Activated T-helper 2 cell treated with anti-CD3 and anti-CD28 coated beads, Interferon-gamma antibody, Interleukin-2, Interleukin-4, amounts not matched to agents 10 μg/mL and 5 μg/mL and 100 μg/mL, durations not matched to agents 14 hours and 24 hours and 36 hours (primary cell): ENCODE measurements around the gene DAPK1. TPM values are rescaled to one million over a fixed set of nuclear protein-coding genes. Genes with fewer than 3 reads are reported as not detected.

Source experiments
- DNase-seq: peaks from one replicate; pipeline ENCODE4 v3.0.0; 2021; ENCODE audit warnings: low spot score
- H3K27ac Mint-ChIP-seq: one replicate; pipeline ENCODE4 v1.8.0; 2021; ENCODE audit warnings: mixed read lengths
- H3K27me3 Mint-ChIP-seq: one replicate; pipeline ENCODE4 v1.8.0; 2021; ENCODE audit warnings: low read depth, mixed read lengths
- H3K36me3 Mint-ChIP-seq: one replicate; pipeline ENCODE4 v1.8.0; 2021; ENCODE audit warnings: low read depth, mixed read lengths
- H3K4me1 Mint-ChIP-seq: one replicate; pipeline ENCODE4 v1.8.0; 2021; ENCODE audit warnings: low read depth, mixed read lengths
- H3K4me3 Mint-ChIP-seq: one replicate; pipeline ENCODE4 v1.8.0; 2021; ENCODE audit warnings: low read depth, mild to moderate bottlenecking, moderate library complexity, mixed read lengths
- H3K9me3 Mint-ChIP-seq: one replicate; pipeline ENCODE4 v1.8.0; 2021; ENCODE audit warnings: mixed read lengths
- intact Hi-C: fragments of 100-400 bp; cut with micrococcal nuclease; formaldehyde crosslinking; loops from one replicate; pipeline ENCODE4 v1.15.1; 2023
- total RNA-seq: library from RNA; stranded (reverse); gene quantifications from 2 replicates; pipeline ENCODE4 v1.2.3, GENCODE V29; 2022

DAPK1 gene
- total RNA-seq, 1 donor from 2014 or later: 39.1 TPM

GRCh38 chr9:87556821-87557220 is 59.2 kb downstream of the DAPK1 start:
- DNase-seq: no peak
- no peaks in the 10 kb centered on the region for H3K27me3 Mint-ChIP-seq
- peaks cover 3% of the 10 kb centered on the region for H3K4me1 Mint-ChIP-seq
- no peak overlapping the region for H3K27ac Mint-ChIP-seq
- no peak overlapping the region for H3K4me3 Mint-ChIP-seq
- intact Hi-C loops: no loop called here
- H3K9me3 Mint-ChIP-seq: no peaks in the 10 kb centered on the region
- H3K36me3 Mint-ChIP-seq: no peaks in the 10 kb centered on the region

DNA sequence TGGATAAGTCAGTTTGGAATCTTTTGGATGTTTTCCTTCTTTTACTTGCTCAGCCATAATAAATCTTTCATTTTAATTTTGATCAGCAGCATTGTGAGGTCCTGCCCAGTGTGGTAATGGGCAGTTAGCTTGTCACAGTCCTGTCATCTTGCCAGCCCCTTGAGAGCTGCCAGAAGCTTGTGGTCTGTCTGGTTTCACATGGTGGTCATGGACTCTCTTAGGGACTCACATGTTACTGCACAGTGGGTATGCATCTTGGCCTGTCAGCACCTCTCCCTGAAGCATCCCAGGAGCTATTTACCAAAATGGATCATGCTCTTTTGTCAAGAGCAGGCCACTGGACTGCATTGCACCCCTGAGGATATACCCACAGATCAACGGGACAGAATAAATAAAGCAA is 60.3 kb downstream of the DAPK1 start:
- Mint-ChIP-seq H3K27ac (no peak overlapping the region), H3K4me1 (peaks cover 3% of the 10 kb centered on the region), H3K9me3 (no peaks in the 10 kb centered on the region), H3K36me3 (no peaks in the 10 kb centered on the region), H3K4me3 (no peak overlapping the region), H3K27me3 (no peaks in the 10 kb centered on the region)
- intact Hi-C loops: no loop called here
- no peak for DNase-seq

- intact Hi-C loops: no loop called here
- H3K4me3 Mint-ChIP-seq: no peak overlapping the region
- H3K36me3 Mint-ChIP-seq: no peaks in the 10 kb centered on the region
- peaks cover 3% of the 10 kb centered on the region for H3K4me1 Mint-ChIP-seq
- H3K27me3 Mint-ChIP-seq: no peaks in the 10 kb centered on the region
- no peak overlapping the region for H3K27ac Mint-ChIP-seq
- H3K9me3 Mint-ChIP-seq: no peaks in the 10 kb centered on the region
- DNase-seq: no peak
Observed at GRCh38 chr9:87558606-87559190, 61.0 kb downstream of the DAPK1 start.

DNA sequence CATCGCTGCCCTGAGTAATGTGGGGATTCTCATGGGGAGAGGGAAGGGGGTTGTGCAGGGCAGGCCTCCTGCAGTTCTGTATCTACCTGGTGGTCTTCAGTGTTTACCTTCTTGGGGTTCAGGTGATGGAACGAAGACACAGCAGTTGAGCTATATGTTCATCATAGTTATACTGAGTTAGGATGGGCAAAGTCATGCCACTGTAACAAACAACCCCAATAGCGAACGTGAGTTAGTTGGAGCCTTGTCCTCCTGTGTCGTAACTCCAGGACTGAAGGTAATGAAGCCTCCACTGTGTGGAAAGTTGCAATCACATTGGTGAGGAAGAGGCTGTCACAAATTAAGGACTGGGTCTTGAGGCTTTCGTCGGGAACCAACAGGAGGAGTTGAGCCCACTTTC is 64.4 kb downstream of the DAPK1 start:
- H3K9me3 Mint-ChIP-seq: no peaks in the 10 kb centered on the region
- intact Hi-C loops: no loop called here

GRCh38 chr9:87562530-87563170 is 65.0 kb downstream of the DAPK1 start:
- no peak overlapping the region for H3K27ac Mint-ChIP-seq
- no peak for DNase-seq
- H3K4me1 Mint-ChIP-seq: peaks cover 3% of the 10 kb centered on the region
- H3K9me3 Mint-ChIP-seq: no peaks in the 10 kb centered on the region
- intact Hi-C loops: no loop called here
- no peaks in the 10 kb centered on the region for H3K27me3 Mint-ChIP-seq
- H3K36me3 Mint-ChIP-seq: no peaks in the 10 kb centered on the region
- H3K4me3 Mint-ChIP-seq: no peak overlapping the region

More for the DNA sequence above, 64.4 kb downstream of the DAPK1 start:
- Mint-ChIP-seq H3K36me3 (no peaks in the 10 kb centered on the region), H3K27ac (no peak overlapping the region), H3K4me1 (peaks cover 3% of the 10 kb centered on the region), H3K4me3 (no peak overlapping the region), H3K27me3 (no peaks in the 10 kb centered on the region)
- no peak for DNase-seq

DNA sequence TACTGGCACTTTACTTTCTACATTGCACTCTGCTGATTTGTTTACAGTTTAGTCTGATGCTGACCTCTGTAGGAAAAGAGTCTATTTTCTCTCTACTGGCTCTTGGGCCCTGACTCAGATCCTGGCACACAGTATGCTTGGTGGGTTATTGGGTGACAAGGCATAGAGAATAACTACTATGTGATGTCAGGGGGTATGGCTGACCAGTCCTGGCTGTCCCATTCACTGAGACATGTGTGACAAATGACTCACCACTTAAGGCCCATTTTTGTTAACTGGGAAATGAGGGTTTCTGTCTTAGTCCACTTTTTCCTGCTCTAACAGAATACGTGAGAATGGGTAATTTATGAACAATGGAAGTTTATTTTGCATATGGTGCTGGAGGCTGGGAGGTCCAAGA is 66.4 kb downstream of the DAPK1 start:
- Mint-ChIP-seq H3K36me3 (no peaks in the 10 kb centered on the region), H3K4me3 (no peak overlapping the region), H3K9me3 (no peaks in the 10 kb centered on the region), H3K4me1 (peaks cover 3% of the 10 kb centered on the region), H3K27ac (no peak overlapping the region), H3K27me3 (no peaks in the 10 kb centered on the region)
- intact Hi-C loops: no loop called here
- DNase-seq: no peak

- intact Hi-C loops: no loop called here
- no peak for DNase-seq
- H3K4me3 Mint-ChIP-seq: no peak overlapping the region
- no peaks in the 10 kb centered on the region for H3K9me3 Mint-ChIP-seq
- H3K4me1 Mint-ChIP-seq: peaks cover 3% of the 10 kb centered on the region
- no peaks in the 10 kb centered on the region for H3K36me3 Mint-ChIP-seq
- H3K27me3 Mint-ChIP-seq: no peaks in the 10 kb centered on the region
- no peak overlapping the region for H3K27ac Mint-ChIP-seq
Observed at GRCh38 chr9:87564791-87565241, 67.1 kb downstream of the DAPK1 start.

GRCh38 chr9:87567001-87567400 is 69.3 kb downstream of the DAPK1 start:
- intact Hi-C loops: no loop called here
- Mint-ChIP-seq H3K4me1 (no peaks in the 10 kb centered on the region), H3K36me3 (no peaks in the 10 kb centered on the region), H3K27ac (no peak overlapping the region), H3K9me3 (no peaks in the 10 kb centered on the region), H3K4me3 (no peak overlapping the region), H3K27me3 (no peaks in the 10 kb centered on the region)
- DNase-seq: no peak

- no peaks in the 10 kb centered on the region for H3K9me3 Mint-ChIP-seq
- no peak overlapping the region for H3K27ac Mint-ChIP-seq
- no peaks in the 10 kb centered on the region for H3K36me3 Mint-ChIP-seq
- intact Hi-C loops: no loop called here
- no peaks in the 10 kb centered on the region for H3K27me3 Mint-ChIP-seq
- DNase-seq: no peak
- H3K4me3 Mint-ChIP-seq: no peak overlapping the region
- H3K4me1 Mint-ChIP-seq: no peaks in the 10 kb centered on the region
Observed at GRCh38 chr9:87567571-87567970, 69.9 kb downstream of the DAPK1 start.

DNA sequence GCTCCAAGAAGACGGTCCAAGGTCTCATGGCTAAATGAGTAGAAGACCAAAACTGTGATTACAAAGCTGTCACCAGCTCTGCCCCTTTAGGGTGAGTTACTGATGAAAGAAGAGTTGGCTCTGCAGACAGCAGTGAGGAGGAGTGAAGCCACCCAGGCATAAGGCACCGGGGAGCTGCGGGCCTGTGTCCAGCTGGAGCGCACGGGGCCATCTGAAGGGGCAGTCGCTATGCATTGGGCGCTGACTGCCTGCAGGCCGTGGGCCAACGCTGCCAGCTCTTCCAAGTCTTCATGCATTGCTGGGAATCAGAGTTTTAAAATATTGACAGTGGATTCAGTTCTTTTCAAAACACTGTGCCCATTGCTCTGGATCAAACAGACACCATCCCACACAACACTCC is 70.3 kb downstream of the DAPK1 start:
- no peaks in the 10 kb centered on the region for H3K36me3 Mint-ChIP-seq
- no peak overlapping the region for H3K4me3 Mint-ChIP-seq
- no peak for DNase-seq
- H3K27ac Mint-ChIP-seq: no peak overlapping the region
- intact Hi-C loops: no loop called here
- no peaks in the 10 kb centered on the region for H3K27me3 Mint-ChIP-seq
- no peaks in the 10 kb centered on the region for H3K9me3 Mint-ChIP-seq
- H3K4me1 Mint-ChIP-seq: no peaks in the 10 kb centered on the region

DNA sequence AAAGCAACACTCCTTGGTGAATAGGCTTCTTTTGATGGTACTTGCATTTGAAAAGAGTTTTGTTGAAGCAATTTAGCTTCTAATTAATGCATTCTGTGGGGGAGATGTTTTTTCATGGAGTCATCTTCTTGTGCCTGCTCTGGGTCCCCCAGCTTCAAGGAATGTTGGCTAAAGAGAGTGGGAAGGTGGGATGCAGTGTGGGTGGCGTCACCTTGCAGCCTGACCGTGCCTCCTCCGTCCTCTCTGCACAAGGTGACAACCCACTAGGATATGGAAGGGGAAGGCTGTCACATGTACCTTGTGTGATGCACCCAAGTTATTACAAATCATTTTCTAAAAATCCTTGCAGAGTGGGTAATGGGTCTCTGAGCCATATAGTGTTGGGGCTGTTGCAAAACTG is 70.7 kb downstream of the DAPK1 start:
- Mint-ChIP-seq H3K4me3 (no peak overlapping the region), H3K4me1 (no peaks in the 10 kb centered on the region), H3K27ac (no peak overlapping the region), H3K27me3 (no peaks in the 10 kb centered on the region), H3K9me3 (no peaks in the 10 kb centered on the region), H3K36me3 (no peaks in the 10 kb centered on the region)
- intact Hi-C loops: no loop called here
- no peak for DNase-seq

DNA sequence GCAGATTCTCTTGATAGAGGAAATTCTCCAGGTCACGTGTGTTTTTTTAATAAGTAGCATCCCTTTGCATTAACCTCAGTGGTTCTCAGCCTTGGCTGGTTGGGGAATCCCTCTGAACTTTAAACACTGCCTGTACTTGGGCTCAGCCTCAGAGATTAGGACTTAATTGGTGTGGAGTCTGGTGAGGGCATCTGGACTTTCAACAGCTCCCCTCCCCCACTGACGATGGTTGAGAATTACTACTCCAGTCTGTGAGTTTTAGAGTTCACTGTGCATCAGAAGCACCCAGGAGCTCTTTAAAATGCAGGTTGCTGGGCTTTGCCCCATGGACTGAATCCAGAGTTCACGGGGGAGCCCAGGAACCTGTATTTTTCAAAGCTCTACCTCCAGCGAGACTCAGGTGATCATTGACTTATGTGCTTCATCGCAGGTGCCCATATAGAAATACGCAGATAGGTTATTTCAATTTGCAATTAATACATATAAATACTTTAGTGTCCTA is 71.4 kb downstream of the DAPK1 start:
- intact Hi-C loops: no loop called here
- Mint-ChIP-seq H3K9me3 (no peaks in the 10 kb centered on the region), H3K27me3 (no peaks in the 10 kb centered on the region), H3K36me3 (no peaks in the 10 kb centered on the region), H3K27ac (no peak overlapping the region), H3K4me3 (no peak overlapping the region), H3K4me1 (no peaks in the 10 kb centered on the region)
- no peak for DNase-seq

- no peaks in the 10 kb centered on the region for H3K36me3 Mint-ChIP-seq
- no peaks in the 10 kb centered on the region for H3K4me1 Mint-ChIP-seq
Observed at GRCh38 chr9:87569518-87569917, 71.9 kb downstream of the DAPK1 start.

More at GRCh38 chr9:87569518-87569917, 71.9 kb downstream of the DAPK1 start:
- H3K27ac Mint-ChIP-seq: no peak overlapping the region
- DNase-seq: no peak
- H3K9me3 Mint-ChIP-seq: no peaks in the 10 kb centered on the region
- H3K27me3 Mint-ChIP-seq: no peaks in the 10 kb centered on the region
- H3K4me3 Mint-ChIP-seq: no peak overlapping the region
- intact Hi-C loops: no loop called here
